ENCODE results near the gene GDF3.
"Not testable (repeated sequence)": the region's sequence is repeated elsewhere in the genome, so short reads cannot be mapped to it uniquely, and the experiment has no call there.

DNA sequence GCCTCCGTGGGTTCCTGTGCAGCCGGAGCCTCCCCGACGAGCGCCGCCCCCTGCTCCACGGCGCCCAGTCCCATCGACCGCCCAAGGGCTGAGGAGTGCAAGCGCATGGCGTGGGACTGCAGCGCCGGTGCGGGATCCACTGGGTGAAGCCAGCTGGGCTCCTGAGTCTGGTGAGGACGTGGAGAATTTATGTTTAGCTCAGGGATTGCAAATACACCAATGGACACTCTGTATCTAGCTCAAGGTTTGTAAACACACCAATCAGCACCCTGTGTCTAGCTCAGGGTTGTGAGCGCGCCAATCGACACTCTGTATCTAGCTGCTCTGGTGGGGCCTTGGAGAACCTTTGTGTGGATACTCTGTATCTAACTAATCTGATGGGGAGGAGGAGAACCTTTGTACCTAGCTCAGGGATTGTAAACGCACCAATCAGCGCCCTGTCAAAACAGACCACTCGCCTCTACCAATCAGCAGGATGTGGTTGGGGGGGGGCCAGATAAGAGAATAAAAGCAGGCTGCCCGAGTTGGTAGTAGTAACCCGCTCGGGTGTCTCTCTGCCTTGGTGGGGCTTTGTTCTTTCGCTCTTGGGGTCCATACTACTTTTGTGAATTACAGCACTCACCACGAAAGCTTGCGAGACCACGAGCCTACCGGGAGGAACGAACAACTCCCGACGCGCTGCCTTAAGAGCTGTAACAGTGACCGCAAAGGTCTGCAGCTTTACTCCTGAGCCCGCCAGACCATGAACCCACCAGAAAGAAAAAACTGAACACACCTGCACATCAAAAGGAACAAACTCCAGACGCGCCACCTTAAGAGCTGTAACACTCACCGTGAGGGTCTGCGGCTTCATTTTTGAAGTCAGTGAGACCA is 55.2 kb downstream of the GDF3 start:
- TF ChIP-seq, protein P1, sequence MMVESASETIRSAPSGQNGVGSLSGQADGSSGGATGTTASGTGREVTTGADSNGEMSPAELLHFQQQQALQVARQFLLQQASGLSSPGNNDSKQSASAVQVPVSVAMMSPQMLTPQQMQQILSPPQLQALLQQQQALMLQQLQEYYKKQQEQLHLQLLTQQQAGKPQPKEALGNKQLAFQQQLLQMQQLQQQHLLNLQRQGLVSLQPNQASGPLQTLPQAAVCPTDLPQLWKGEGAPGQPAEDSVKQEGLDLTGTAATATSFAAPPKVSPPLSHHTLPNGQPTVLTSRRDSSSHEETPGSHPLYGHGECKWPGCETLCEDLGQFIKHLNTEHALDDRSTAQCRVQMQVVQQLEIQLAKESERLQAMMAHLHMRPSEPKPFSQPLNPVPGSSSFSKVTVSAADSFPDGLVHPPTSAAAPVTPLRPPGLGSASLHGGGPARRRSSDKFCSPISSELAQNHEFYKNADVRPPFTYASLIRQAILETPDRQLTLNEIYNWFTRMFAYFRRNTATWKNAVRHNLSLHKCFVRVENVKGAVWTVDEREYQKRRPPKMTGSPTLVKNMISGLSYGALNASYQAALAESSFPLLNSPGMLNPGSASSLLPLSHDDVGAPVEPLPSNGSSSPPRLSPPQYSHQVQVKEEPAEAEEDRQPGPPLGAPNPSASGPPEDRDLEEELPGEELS (CRISPR knock-in tag; IDR thresholded peaks at IDR 0.05; ENCODE audit: borderline replicate concordance) = not testable (repeated sequence)
- TF ChIP-seq TAF1 (IDR thresholded peaks at IDR 0.05; ENCODE audit: control insufficient read depth, extremely low read depth, insufficient read depth, low read length, severe bottlenecking); RAD21 (CRISPR knock-in tag; conservative IDR thresholded peaks at IDR 0.05 in 1 of 2, IDR thresholded peaks at IDR 0.05 in 1 of 2): not testable (repeated sequence)
- TF ChIP-seq, protein P2, sequence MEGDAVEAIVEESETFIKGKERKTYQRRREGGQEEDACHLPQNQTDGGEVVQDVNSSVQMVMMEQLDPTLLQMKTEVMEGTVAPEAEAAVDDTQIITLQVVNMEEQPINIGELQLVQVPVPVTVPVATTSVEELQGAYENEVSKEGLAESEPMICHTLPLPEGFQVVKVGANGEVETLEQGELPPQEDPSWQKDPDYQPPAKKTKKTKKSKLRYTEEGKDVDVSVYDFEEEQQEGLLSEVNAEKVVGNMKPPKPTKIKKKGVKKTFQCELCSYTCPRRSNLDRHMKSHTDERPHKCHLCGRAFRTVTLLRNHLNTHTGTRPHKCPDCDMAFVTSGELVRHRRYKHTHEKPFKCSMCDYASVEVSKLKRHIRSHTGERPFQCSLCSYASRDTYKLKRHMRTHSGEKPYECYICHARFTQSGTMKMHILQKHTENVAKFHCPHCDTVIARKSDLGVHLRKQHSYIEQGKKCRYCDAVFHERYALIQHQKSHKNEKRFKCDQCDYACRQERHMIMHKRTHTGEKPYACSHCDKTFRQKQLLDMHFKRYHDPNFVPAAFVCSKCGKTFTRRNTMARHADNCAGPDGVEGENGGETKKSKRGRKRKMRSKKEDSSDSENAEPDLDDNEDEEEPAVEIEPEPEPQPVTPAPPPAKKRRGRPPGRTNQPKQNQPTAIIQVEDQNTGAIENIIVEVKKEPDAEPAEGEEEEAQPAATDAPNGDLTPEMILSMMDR (IDR thresholded peaks at IDR 0.05 in 2 of 3, conservative IDR thresholded peaks at IDR 0.05 in 1 of 3; ENCODE audit: insufficient read depth in 2 of 3, low read depth in 1 of 3, low read length in 3 of 3) = not testable (repeated sequence)
